DND-41 (cell line): ENCODE results near the gene PHKB.

Experiments used
- ATAC-seq: fragments of 200-7000 bp; cut with Tn5 transposase; 3 replicates; pipeline ENCODE4 v1.9.1; 2021; ENCODE audit warnings: low read depth; ENCODE audit not compliant: insufficient read depth
- DNase-seq: peaks from one replicate; pipeline ENCODE4 v3.0.0-alpha.2; 2020
- H2AFZ ChIP-seq: 2 replicates; pipeline ENCODE4 v1.6.0; 2012; ENCODE audit warnings: low read depth, low read length
- H3K27ac ChIP-seq: 2 replicates; pipeline ENCODE4 v1.5.1; 2012; ENCODE audit warnings: low read length, inconsistent platforms
- H3K27me3 ChIP-seq: fragments of 200-600 bp; sonication (generic); 2 replicates; pipeline ENCODE4 v1.6.0; 2012; ENCODE audit warnings: low read length, mild to moderate bottlenecking, inconsistent platforms; ENCODE audit not compliant: insufficient read depth, poor library complexity
- H3K36me3 ChIP-seq: 2 replicates; pipeline ENCODE4 v1.5.1; 2012; ENCODE audit warnings: low read length, inconsistent platforms; ENCODE audit not compliant: insufficient read depth
- H3K4me1 ChIP-seq: 2 replicates; pipeline ENCODE4 v1.5.1; 2012; ENCODE audit warnings: mild to moderate bottlenecking, low read length; ENCODE audit not compliant: insufficient read depth
- H3K4me2 ChIP-seq: 2 replicates; pipeline ENCODE4 v1.6.0; 2012; ENCODE audit warnings: mild to moderate bottlenecking, moderate library complexity, low read length, inconsistent platforms; ENCODE audit not compliant: insufficient read depth
- H3K4me3 ChIP-seq, 2 experiments: fragments of 200-600 bp in 1 of 2; shearing (Covaris generic) in 1 of 2; 2 replicates each; pipeline ENCODE4 v1.5.1; 2012 to 2016; ENCODE audit warnings: inconsistent platforms in 2 of 2, low read length in 2 of 2, mild to moderate bottlenecking in 2 of 2, low read depth in 1 of 2, moderate library complexity in 1 of 2
- H3K79me2 ChIP-seq: 2 replicates; pipeline ENCODE4 v1.6.0; 2012; ENCODE audit warnings: low read length, inconsistent platforms; ENCODE audit not compliant: insufficient read depth
- H3K9ac ChIP-seq: 2 replicates; pipeline ENCODE4 v1.6.0; 2012; ENCODE audit warnings: low read depth, mild to moderate bottlenecking, inconsistent platforms, low read length, moderate library complexity
- H3K9me3 ChIP-seq: 2 replicates; pipeline ENCODE4 v1.5.1; 2012; ENCODE audit warnings: low read length, moderate library complexity, mild to moderate bottlenecking, inconsistent platforms; ENCODE audit not compliant: insufficient read depth, severe bottlenecking
- H4K20me1 ChIP-seq: 2 replicates; pipeline ENCODE4 v1.6.0; 2012; ENCODE audit warnings: low read length; ENCODE audit not compliant: insufficient read depth
- CTCF ChIP-seq: IDR thresholded peaks from 2 replicates; pipeline ENCODE4 v1.5.1; 2012; ENCODE audit warnings: borderline replicate concordance, low read length, moderate library complexity, mild to moderate bottlenecking; ENCODE audit not compliant: poor library complexity, severe bottlenecking; ENCODE audit errors: extremely low read depth
- EZH2 ChIP-seq: IDR thresholded peaks from 3 replicates; pipeline ENCODE4 v1.6.1; 2012; ENCODE audit warnings: borderline replicate concordance, low read depth, mild to moderate bottlenecking, moderate library complexity, low read length, inconsistent platforms; ENCODE audit not compliant: severe bottlenecking

PHKB gene

GRCh38 chr16:47493381-47494337, 32.5 kb downstream of the PHKB start:
- H3K27me3 ChIP-seq: no peaks in the 10 kb centered on the region
- H3K9me3 ChIP-seq: peaks cover under 1% of the 10 kb centered on the region
- ATAC-seq: no peak
- H3K79me2 ChIP-seq: peaks cover 9% of the 10 kb centered on the region
- no peak overlapping the region for H3K4me2 ChIP-seq
- H2AFZ ChIP-seq: no peak overlapping the region
- H3K4me1 ChIP-seq: peaks cover 19% of the 10 kb centered on the region
- no peak overlapping the region for H3K27ac ChIP-seq
- peaks cover 8% of the 10 kb centered on the region; the same call in 1 of the 2 replicates for H3K36me3 ChIP-seq
- 0 out of 2 replicates have a peak, but pooled peaks cover 6% of the 10 kb centered on the region for H4K20me1 ChIP-seq
- no peak for DNase-seq
- no peak for TF ChIP-seq CTCF
- TF ChIP-seq EZH2: no peak
- no peak overlapping the region for H3K9ac ChIP-seq
- no peak overlapping the region for H3K4me3 ChIP-seq

- Histone ChIP-seq H3K4me3 (no peak overlapping the region), H3K9me3 (no peaks in the 10 kb centered on the region), H3K4me1 (no peaks in the 10 kb centered on the region), H3K27ac (no peak overlapping the region), H3K4me2 (no peak overlapping the region), H3K27me3 (no peaks in the 10 kb centered on the region), H3K79me2 (peaks cover 7% of the 10 kb centered on the region), H2AFZ (no peak overlapping the region), H4K20me1 (0 out of 2 replicates have a peak, but pooled peaks cover 3% of the 10 kb centered on the region), H3K36me3 (peaks cover 58% of the 10 kb centered on the region), H3K9ac (no peak overlapping the region)
- ATAC-seq: no peak
- TF ChIP-seq EZH2 (no peak), CTCF (no peak)
- DNase-seq: no peak
Measured at GRCh38 chr16:47499080-47499699, 38.1 kb downstream of the PHKB start.

- no peak overlapping the region for H3K27ac ChIP-seq
- ATAC-seq (no peak), DNase-seq (no peak)
- H3K27me3 ChIP-seq: no peaks in the 10 kb centered on the region
- no peaks in the 10 kb centered on the region for H3K9me3 ChIP-seq
- H3K4me1 ChIP-seq: no peaks in the 10 kb centered on the region
- no peak overlapping the region for H3K9ac ChIP-seq
- H4K20me1 ChIP-seq: 0 out of 2 replicates have a peak, but pooled peaks cover 3% of the 10 kb centered on the region
- TF ChIP-seq EZH2: no peak
- no peak for TF ChIP-seq CTCF
- no peak overlapping the region for H2AFZ ChIP-seq
- no peak overlapping the region for H3K4me3 ChIP-seq
- H3K4me2 ChIP-seq: no peak overlapping the region
- H3K79me2 ChIP-seq: peaks cover 4% of the 10 kb centered on the region
- peaks cover 64% of the 10 kb centered on the region for H3K36me3 ChIP-seq
Measured at GRCh38 chr16:47499700-47500264, 38.7 kb downstream of the PHKB start.
